Esophagus squamous epithelium (tissue), 5 donors: Measurements from ENCODE around the gene SMTNL2. TPM values are rescaled to one million over a fixed set of nuclear protein-coding genes. Genes with fewer than 3 reads are reported as not detected.

Experiments used
- DNase-seq: peaks from one replicate; lab custom pipeline; 2025; lab: John Stamatoyannopoulos, UW
- H3K27ac ChIP-seq, 4 donors: fragments of 200-600 bp; sonication (generic); one replicate each; pipeline ENCODE4 v1.5.1; 2016 to 2019; ENCODE audit warnings: mild to moderate bottlenecking in 1 of 4
- H3K27me3 ChIP-seq, 4 donors: fragments of 200-600 bp; sonication (generic); 1 replicate in 3 of 4; 2 replicates in 1 of 4; pipeline versions ENCODE4 v1.5.1 to v1.6.0; 2017 to 2021; ENCODE audit warnings: antibody characterized with exemption in 1 of 4
- H3K36me3 ChIP-seq, 3 donors: fragments of 200-600 bp; sonication (generic); one replicate each; pipeline ENCODE4 v1.5.1; 2016 to 2019
- H3K4me1 ChIP-seq, 3 donors: fragments of 200-600 bp; sonication (generic); one replicate each; pipeline ENCODE4 v1.5.1; 2017 to 2019
- H3K4me3 ChIP-seq, 4 donors: fragments of 200-600 bp; sonication (generic); 1 replicate in 3 of 4; 2 replicates in 1 of 4; pipeline ENCODE4 v1.5.1; 2016 to 2019; ENCODE audit warnings: mild to moderate bottlenecking in 2 of 4, moderate library complexity in 1 of 4
- H3K9me3 ChIP-seq, 3 donors: fragments of 200-600 bp; sonication (generic); one replicate each; pipeline ENCODE4 v1.5.1; 2016 to 2019
- POLR2A ChIP-seq, 4 donors: fragments of 450-650 bp; IDR thresholded peaks; one replicate each; pipeline ENCODE4 v1.6.1; 2017; ENCODE audit warnings: antibody characterized with exemption in 4 of 4, mild to moderate bottlenecking in 4 of 4, moderate library complexity in 3 of 4
- WGBS, 2 donors: methylation state at CpG; one replicate each; pipeline ENCODE4 v1.1.5; 2018; 5-methylcytosine and 5-hydroxymethylcytosine counted together
- intact Hi-C: fragments of 100-400 bp; cut with DNase I; formaldehyde crosslinking; loops from one replicate; pipeline ENCODE4 v1.15.0; 2022
- total RNA-seq, 4 donors: library from RNA; depleted of rRNA; stranded (reverse); fragments of >200 nt; gene quantifications; one replicate each; pipeline ENCODE4 v1.1.0, GENCODE V29; 2016
- TF ChIP-seq, protein P1 (sequence below), 6 experiments: fragments of 450-650 bp in 4 of 6; fragments of 200-600 bp in 2 of 6; sonication (generic) in 2 of 6; IDR thresholded peaks; one replicate each; pipeline ENCODE4 v1.5.1; 2016 to 2019; ENCODE audit warnings: antibody characterized with exemption in 6 of 6, mild to moderate bottlenecking in 4 of 6, moderate library complexity in 4 of 6
- donor health status: DM: yes; HTN: yes; CAD: no.

SMTNL2 gene
- total RNA-seq, 4 donors from 2014 or later, result 0.41 to 0.76 (median 0.69) TPM

DNA sequence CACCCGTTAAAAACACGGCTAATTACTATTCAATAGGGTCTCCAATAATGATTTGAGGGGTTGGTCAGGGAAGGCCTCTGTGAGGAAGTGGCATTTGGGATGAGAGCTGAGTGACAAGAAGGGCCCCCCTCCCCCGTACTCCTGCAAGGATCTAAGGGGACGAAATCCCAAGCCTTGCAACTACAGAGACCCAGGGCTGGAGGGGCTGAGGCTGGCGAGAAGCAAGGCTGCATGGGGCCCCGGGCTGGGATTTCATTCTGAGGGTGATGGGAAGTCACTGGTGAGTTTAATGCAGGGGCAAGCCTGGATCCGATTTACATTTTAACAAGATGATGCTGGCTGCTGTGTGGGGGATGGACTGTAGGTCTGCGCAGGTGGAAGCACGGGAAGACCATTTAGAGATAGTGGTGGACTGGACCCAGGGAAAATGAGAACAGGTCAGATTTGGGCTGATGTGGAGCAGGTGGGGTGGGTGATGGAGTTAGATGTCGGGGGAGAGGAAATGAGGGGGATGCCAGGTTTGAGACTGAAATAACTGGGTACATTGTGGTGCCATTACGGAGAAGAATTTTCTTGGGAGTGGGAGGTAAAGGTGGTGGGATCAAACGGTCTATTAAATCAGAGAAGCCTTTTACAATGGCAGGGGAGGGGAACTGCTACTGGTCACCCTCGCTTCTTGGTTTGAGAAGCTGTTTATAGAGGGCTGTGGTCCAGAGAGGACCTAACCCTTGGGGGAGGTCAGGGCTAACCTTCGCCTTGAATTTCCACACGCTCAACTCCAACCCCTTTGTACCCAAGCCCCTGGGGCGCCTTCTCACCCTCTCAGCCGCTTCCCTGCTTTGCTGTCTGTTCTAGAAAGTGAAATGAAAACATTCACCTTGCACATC lies 28.2 kb upstream of the SMTNL2 start:
- peaks cover 12 to 69% (median 33%) of the 10 kb centered on the region in 3 donors for H3K4me1 ChIP-seq
- peaks cover 14 to 39% (median 26%) of the 10 kb centered on the region in 3 donors for H3K36me3 ChIP-seq
- TF ChIP-seq POLR2A (IDR thresholded peaks at IDR 0.05), result no peak
- TF ChIP-seq, protein P1, sequence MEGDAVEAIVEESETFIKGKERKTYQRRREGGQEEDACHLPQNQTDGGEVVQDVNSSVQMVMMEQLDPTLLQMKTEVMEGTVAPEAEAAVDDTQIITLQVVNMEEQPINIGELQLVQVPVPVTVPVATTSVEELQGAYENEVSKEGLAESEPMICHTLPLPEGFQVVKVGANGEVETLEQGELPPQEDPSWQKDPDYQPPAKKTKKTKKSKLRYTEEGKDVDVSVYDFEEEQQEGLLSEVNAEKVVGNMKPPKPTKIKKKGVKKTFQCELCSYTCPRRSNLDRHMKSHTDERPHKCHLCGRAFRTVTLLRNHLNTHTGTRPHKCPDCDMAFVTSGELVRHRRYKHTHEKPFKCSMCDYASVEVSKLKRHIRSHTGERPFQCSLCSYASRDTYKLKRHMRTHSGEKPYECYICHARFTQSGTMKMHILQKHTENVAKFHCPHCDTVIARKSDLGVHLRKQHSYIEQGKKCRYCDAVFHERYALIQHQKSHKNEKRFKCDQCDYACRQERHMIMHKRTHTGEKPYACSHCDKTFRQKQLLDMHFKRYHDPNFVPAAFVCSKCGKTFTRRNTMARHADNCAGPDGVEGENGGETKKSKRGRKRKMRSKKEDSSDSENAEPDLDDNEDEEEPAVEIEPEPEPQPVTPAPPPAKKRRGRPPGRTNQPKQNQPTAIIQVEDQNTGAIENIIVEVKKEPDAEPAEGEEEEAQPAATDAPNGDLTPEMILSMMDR (IDR thresholded peaks at IDR 0.05), result no peak
- no peaks in the 10 kb centered on the region for H3K9me3 ChIP-seq
- H3K4me3 ChIP-seq, result peak overlapping the region; percentile 57 to 94 (median 84)
- intact Hi-C loops, result no loop called here
- H3K27ac ChIP-seq, result peak overlapping the region; percentile 76 to 89 (median 84)
- H3K27me3 ChIP-seq, result no peaks in the 10 kb centered on the region
- WGBS, 2 donors, result 60 to 66% methylated on average over 16 to 17 of the region's 17 CpGs
- no peak for DNase-seq

DNA sequence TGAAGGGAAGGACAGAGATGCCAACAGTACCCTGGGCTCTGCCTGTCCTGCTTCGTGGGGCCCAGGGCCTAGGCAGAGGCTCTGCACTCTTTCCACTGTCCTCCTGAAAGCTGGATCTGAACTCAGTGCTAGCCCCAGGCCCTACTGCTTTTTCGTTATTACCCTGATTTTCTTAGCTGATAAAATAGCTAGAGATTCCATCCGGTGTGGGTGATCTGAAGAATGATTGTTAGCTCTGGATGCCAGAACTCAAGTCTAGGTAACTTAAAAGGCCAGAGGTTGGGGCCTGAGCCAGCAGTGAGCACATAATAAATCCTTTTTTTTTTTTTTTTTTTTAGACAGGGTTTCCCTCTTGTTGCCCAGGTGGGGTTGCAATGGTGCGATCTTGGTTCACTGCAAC lies 27.3 kb upstream of the SMTNL2 start:
- DNase-seq, result no peak
- H3K27ac ChIP-seq, result no peak overlapping the region
- no peak for TF ChIP-seq POLR2A (IDR thresholded peaks at IDR 0.05)
- TF ChIP-seq, protein P1 (IDR thresholded peaks at IDR 0.05), result no peak
- WGBS, 2 donors, result 82 to 83% methylated on average over 4 of the region's 4 CpGs
- H3K4me3 ChIP-seq, result no peak overlapping the region
- H3K27me3 ChIP-seq, result no peaks in the 10 kb centered on the region
- intact Hi-C loops, result no loop called here
- peaks cover 12 to 78% (median 33%) of the 10 kb centered on the region in 3 donors for H3K4me1 ChIP-seq
- H3K9me3 ChIP-seq, result no peaks in the 10 kb centered on the region
- peaks cover 9 to 30% (median 17%) of the 10 kb centered on the region in 3 donors for H3K36me3 ChIP-seq

DNA sequence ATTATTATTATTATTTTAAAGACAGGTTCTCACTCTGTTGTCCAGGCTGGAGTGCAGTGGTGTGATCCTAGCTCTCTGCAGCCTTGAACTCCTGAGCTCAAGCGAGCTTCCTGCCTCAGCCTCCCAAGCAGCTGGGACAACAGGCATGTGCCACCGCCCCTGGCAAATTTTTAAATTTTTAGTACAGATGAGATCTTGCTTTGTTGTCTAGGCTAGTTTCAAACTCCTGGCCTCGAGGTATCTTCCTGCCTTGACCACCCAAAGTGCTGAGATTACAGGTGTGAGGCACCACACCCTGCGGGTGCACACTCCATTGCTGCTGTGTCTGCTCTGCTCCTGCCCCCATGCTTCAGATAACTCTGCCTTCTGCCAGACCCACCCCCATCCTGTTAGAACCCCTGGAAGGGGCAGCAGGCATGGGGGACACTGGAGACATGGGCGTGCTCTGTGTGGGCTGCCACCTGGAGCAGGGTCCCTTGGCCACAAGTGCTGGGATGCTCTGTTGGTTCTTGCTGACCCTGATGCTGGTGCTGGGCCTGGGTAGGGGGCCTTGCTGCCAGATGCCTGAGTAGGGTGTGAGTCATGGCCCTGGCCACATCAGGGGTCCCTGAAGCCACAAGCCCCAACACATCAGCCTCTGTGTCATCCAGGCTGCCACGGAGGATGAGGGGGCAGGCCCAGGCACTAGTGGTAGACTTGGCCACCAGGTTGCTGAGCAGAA lies 26.5 kb upstream of the SMTNL2 start:
- no peak overlapping the region for H3K4me3 ChIP-seq
- intact Hi-C loops, result no loop called here
- TF ChIP-seq, protein P1 (IDR thresholded peaks at IDR 0.05), result no peak
- no peak for TF ChIP-seq POLR2A (IDR thresholded peaks at IDR 0.05)
- DNase-seq, result no peak
- H3K9me3 ChIP-seq, result no peaks in the 10 kb centered on the region
- 65 to 95% methylated on average over 4 to 5 of the region's 6 CpGs for WGBS, 2 donors
- no peak overlapping the region for H3K27ac ChIP-seq
- H3K27me3 ChIP-seq, result no peaks in the 10 kb centered on the region
- H3K4me1 ChIP-seq, result peaks cover 12 to 83% (median 37%) of the 10 kb centered on the region in 3 donors
- peaks cover 1 to 22% (median 11%) of the 10 kb centered on the region in 3 donors for H3K36me3 ChIP-seq

DNA sequence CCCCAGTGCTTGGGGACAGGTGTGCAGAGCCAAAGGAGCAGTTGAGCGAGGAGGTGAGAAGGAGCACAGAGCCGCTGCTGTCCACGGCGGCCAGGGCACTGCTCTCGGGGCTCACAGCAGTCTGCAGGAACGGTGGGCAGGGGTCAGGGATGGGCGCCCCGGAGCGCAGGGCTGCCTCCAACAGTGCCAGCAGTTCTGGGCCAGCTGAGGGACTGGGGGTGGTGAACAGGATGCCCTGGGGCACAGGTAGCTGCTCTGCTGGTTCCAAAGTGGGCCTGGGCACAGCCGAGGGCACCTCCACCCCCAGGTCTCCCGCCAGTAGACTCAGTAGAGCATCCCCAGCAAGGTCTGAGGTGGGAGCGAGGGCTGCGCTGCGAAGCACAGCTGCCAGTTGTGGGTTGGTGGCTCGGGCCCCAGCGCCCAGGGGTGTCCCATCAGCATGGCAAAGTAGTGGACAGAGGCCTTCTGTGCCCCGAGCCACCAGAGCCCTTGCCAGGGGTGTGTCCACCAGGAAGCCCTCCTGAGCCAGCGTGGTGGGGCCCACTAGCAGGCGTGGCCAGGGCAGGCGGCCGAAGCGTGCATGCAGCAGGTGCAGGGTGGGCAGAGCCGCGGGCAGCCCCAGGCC lies 25.9 kb upstream of the SMTNL2 start:
- intact Hi-C loops, result no loop called here
- Histone ChIP-seq H3K9me3 (no peaks in the 10 kb centered on the region), H3K4me3 (peak overlapping the region in 1 of 4 donors; percentile 53), H3K27ac (no peak overlapping the region), H3K27me3 (no peaks in the 10 kb centered on the region), H3K36me3 (peaks cover 0 to 15% (median 5%) of the 10 kb centered on the region in 3 donors), H3K4me1 (peaks cover 12 to 78% (median 38%) of the 10 kb centered on the region in 3 donors)
- WGBS, 2 donors, result 70 to 82% methylated on average over 5 to 7 of the region's 24 CpGs
- no peak for DNase-seq
- TF ChIP-seq POLR2A (IDR thresholded peaks at IDR 0.05), result no peak
- TF ChIP-seq, protein P1 (IDR thresholded peaks at IDR 0.05), result no peak
